ENCODE measurements around the gene LRIG1.

- TF ChIP-seq CTCF (IDR thresholded peaks at IDR 0.05; ENCODE audit: low read length) (no peak), EZH2phosphoT487 (IDR thresholded peaks at IDR 0.05; ENCODE audit: low read length) (no peak), EZH2 (optimal IDR thresholded peaks at IDR 0.05; ENCODE audit: low read depth, low read length) (no peak)
Observed at GRCh38 chr3:66379565-66379964, 121.3 kb downstream of the LRIG1 start.

Measured in MM.1S (cell line).